ENCODE results near the gene SRRM5.

The SRRM5 gene

DNA sequence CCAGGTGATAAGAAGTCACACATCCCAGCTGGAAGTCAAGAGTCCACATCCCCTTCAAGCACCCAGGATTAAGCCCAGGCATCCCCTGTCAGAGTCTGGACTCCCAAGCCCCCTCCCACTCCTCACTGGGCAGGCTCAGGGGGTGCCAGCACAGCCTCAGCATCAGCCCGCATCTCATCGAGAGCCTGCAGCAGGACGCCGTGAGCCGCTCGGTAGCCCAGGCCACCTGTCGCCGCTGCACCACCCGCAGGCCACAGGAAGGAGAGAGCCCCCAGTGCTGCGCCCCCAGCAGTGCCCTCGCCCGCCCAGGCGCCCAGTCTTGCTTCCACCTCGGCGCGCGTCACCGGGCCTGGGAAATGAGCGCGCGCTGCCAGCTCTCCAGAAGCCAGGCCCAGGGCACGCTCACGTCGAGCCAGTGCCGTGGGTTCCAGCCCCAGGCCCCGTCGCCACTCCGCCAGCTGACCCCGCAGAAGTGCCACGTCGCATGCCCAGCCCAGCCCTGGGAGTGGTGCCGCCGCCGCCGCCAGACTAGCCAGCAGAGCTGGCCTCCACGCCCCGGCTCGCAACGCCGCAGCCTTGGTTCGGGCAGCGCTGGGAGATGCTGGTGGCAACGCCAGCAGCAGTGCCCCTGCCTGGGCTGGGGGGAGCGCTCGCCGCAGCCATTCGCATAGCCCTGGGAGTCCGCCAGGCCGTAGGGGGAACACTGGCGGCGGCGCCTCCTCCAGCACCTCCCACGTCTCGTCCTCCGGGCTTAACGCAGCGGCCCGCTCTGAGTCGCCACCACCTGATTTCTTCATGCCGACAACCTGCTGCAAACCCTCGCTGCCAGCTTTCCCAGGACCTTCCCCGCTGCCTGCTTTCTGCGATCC is 19.8 kb upstream of the SRRM5 start:
- Histone ChIP-seq H3K4me1 (ENCODE audit: control insufficient read depth in 1 of 2, insufficient read depth in 2 of 2, low read length in 2 of 2) (peaks cover 2 to 24% of the 10 kb centered on the region in 2 donors), H3K4me3 (ENCODE audit: low read depth in 1 of 2, low read length in 2 of 2) (no peak overlapping the region), H3K36me3 (ENCODE audit: control insufficient read depth in 1 of 2, insufficient read depth in 2 of 2, low read length in 2 of 2) (peaks cover 4 to 42% of the 10 kb centered on the region in 2 donors), H3K27ac (ENCODE audit: low read length) (no peak overlapping the region), H3K27me3 (ENCODE audit: low read depth, low read length) (no peaks in the 10 kb centered on the region), H3K9me3 (ENCODE audit: control insufficient read depth in 1 of 2, low read length in 2 of 2) (no peaks in the 10 kb centered on the region)

DNA sequence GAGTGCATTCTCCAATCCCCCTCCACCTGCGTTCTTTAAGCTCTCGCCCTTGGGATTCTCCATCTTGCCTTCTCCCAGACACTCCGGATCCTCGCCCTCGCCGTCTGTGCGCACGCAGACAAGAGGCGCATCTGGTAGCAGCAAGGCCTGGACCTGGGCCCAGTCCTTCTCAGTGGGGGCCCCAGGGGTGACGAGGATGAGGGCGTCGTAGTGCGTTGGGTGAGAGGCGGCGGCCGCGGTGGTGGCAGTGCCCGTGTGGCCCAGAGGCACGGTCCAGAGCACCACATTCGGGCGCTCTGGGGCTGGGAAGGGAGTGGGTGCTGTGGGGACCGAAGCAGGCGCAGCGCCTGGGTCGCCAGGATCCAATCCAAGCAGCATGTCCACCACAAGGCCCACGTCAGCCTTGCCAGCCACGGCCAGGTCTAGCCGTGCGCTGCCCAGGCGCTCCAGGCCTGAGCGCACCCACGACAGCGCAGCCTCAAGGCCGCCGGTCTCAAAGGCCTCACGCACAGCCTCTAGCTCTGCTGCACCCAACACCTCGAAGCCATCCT is 19.0 kb upstream of the SRRM5 start:
- H3K4me1 ChIP-seq (ENCODE audit: control insufficient read depth in 1 of 2, insufficient read depth in 2 of 2, low read length in 2 of 2): peaks cover 7 to 31% of the 10 kb centered on the region in 2 donors
- no peaks in the 10 kb centered on the region for H3K27me3 ChIP-seq (ENCODE audit: low read depth, low read length)
- no peak overlapping the region for H3K27ac ChIP-seq (ENCODE audit: low read length)
- no peak overlapping the region for H3K4me3 ChIP-seq (ENCODE audit: low read depth in 1 of 2, low read length in 2 of 2)
- no peaks in the 10 kb centered on the region for H3K9me3 ChIP-seq (ENCODE audit: control insufficient read depth in 1 of 2, low read length in 2 of 2)
- peaks cover 4 to 42% of the 10 kb centered on the region in 2 donors for H3K36me3 ChIP-seq (ENCODE audit: control insufficient read depth in 1 of 2, insufficient read depth in 2 of 2, low read length in 2 of 2)

DNA sequence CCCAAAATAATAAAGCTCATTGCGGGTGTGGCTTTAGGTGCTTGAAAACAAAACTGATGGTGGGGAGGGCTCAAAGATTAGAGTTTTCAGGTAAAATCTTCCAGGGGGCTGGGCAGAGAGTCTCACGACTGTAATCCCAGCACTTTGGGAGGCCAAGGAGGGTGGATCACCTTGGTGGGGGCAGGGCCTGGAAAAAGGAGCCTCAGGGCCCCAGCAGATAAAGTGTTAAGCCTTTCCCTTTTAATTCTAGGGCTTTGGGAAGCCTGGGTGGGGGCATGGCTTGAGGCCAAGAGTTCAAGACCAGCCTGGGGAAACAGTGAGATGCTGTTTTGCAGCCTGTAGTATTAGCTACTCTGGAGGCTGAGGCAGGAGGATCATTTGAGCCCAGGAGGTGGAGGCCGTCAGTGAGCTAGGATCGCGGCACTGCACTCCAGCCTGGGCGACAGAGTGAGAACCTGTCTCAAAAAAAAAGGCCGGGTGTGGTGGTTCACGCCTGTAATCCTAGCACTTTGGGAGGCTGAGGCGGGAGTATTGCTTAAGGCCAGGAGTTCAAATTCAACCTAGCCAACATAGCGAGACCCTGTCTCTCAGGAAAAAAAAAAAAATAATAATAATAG is 17.7 kb upstream of the SRRM5 start:
- Histone ChIP-seq H3K36me3 (ENCODE audit: control insufficient read depth in 1 of 2, insufficient read depth in 2 of 2, low read length in 2 of 2) (peaks cover 6 to 48% of the 10 kb centered on the region in 2 donors), H3K4me3 (ENCODE audit: low read depth in 1 of 2, low read length in 2 of 2) (peak overlapping the region; percentile 78 to 88), H3K27ac (ENCODE audit: low read length) (no peak overlapping the region), H3K9me3 (ENCODE audit: control insufficient read depth in 1 of 2, low read length in 2 of 2) (no peaks in the 10 kb centered on the region), H3K27me3 (ENCODE audit: low read depth, low read length) (no peaks in the 10 kb centered on the region), H3K4me1 (ENCODE audit: control insufficient read depth in 1 of 2, insufficient read depth in 2 of 2, low read length in 2 of 2) (peaks cover 7 to 38% of the 10 kb centered on the region in 2 donors)

DNA sequence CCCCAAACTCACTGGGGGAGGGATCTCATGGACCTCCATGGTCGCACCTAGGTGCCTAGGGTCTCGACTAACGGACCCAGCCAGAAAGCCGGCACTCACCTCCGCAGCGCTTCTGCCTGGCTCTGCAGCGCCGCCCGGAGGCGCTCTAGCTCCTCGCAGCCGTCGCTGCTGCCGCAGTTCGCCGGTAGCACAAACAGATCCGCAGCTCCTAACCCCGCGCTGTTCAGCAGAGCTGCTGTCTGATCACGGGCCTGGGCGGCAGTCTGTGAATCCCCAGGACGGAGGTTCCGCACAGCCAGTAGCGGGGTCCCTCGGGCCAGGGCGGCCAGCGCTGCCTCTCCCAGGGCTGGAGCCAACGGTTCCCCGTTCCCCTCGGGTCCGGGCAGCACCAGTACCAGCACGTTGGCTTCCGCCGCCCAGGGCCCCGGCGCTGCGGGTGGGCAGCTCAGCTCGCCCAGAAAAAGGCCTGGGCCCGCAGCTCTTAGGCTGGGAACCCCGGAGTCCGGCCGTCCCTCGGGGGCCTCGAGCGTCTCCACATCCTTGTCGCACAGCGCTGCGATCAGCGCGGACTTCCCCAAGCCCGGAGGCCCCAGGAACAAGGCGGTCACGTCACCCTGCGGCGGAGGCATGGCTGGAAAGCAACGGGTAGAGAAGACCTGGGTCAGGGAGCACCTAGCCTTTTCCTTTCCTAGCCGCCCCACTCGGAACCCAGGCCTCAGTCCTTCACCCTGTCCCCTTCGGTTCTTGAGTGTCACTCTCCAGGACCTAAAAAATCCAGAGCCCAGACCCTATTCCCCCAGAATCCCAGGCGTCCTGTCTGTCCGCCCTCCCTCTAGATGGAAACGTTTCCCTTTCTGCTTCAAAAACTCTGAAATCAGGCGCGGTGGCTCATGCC is 16.9 kb upstream of the SRRM5 start:
- Histone ChIP-seq H3K27ac (ENCODE audit: low read length) (peak overlapping the region; percentile 98), H3K4me3 (ENCODE audit: low read depth in 1 of 2, low read length in 2 of 2) (peak overlapping the region; percentile 78 to 88), H3K36me3 (ENCODE audit: control insufficient read depth in 1 of 2, insufficient read depth in 2 of 2, low read length in 2 of 2) (peaks cover 12 to 53% of the 10 kb centered on the region in 2 donors), H3K9me3 (ENCODE audit: control insufficient read depth in 1 of 2, low read length in 2 of 2) (no peaks in the 10 kb centered on the region), H3K27me3 (ENCODE audit: low read depth, low read length) (no peaks in the 10 kb centered on the region), H3K4me1 (ENCODE audit: control insufficient read depth in 1 of 2, insufficient read depth in 2 of 2, low read length in 2 of 2) (peaks cover 7 to 38% of the 10 kb centered on the region in 2 donors)

DNA sequence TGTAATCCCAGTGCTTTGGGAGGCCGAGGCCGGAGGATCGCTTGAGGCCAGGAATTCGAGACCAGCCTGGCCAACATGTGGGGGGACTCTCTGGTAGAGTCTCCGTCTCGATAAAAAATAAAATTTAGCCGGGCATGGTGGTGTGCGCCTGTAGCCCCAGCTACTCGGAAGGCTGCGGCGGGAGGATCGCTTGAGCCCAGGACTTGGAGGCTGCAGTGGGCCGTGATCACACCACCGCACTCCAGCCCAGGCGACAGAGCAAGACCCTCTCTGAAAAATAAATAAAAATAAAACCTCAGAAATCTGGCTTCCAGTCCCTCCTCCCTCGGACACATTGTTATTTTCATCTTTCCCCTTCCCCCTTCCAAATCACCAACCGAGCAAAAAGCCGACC is 16.3 kb upstream of the SRRM5 start:
- Histone ChIP-seq H3K4me1 (ENCODE audit: control insufficient read depth in 1 of 2, insufficient read depth in 2 of 2, low read length in 2 of 2) (peaks cover 7 to 38% of the 10 kb centered on the region in 2 donors), H3K27me3 (ENCODE audit: low read depth, low read length) (no peaks in the 10 kb centered on the region), H3K9me3 (ENCODE audit: control insufficient read depth in 1 of 2, low read length in 2 of 2) (no peaks in the 10 kb centered on the region), H3K27ac (ENCODE audit: low read length) (peak overlapping the region; percentile 98), H3K4me3 (ENCODE audit: low read depth in 1 of 2, low read length in 2 of 2) (peak overlapping the region; percentile 78 to 88), H3K36me3 (ENCODE audit: control insufficient read depth in 1 of 2, insufficient read depth in 2 of 2, low read length in 2 of 2) (peaks cover 17 to 50% of the 10 kb centered on the region in 2 donors)

DNA sequence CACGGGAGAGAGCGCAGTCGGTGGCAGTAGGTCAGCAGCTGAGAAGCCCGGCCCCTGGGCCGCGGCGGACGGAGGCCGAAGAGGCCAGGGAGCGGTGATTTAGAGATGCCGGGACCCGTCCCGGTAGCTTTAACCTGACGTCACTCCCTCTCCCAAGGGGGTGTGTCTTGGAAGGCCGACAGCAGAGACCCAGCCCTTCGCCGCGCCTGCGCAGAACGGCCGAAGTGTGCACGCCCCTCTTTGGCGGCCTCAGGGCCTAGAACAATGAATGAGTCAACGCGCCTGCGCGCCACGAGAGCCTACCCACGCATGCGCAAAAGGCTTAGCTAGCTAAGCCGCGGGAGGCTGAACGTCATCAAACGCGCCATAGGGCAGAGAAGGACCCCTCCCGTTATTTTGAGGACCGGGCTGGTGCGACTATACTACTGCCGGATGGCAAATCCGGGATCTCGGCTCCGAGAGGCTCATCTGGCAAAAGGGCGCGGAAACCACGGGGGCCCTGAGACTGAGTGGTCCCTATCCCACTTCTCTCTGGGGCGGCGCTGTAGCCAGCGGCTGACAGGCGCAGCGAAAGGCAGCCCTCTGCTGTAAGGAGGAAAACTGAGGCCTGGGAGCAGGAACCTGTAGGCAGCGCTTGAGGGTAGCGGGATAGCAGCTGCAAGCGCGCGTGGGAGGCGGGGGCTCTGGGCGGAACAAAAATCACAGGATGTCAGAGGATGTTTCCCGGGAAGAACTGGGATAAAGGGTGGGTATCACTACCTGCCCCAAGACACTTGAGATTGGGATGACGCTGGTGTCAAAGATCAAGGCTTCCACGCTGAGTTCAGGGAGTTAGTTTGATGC is 15.7 kb upstream of the SRRM5 start, which contains the start of the genes IRGQ and ZNF576:
Gene IRGQ (minus strand): TSS at position 136 of the 843 bp plus-strand sequence. CDS start 796 bp downstream, outside the sequence.
Gene ZNF576 (plus strand): TSS at position 597 of the 843 bp plus-strand sequence. CDS start 514 bp downstream, outside the sequence.
- Histone ChIP-seq H3K4me1 (ENCODE audit: control insufficient read depth in 1 of 2, insufficient read depth in 2 of 2, low read length in 2 of 2) (peaks cover 7 to 38% of the 10 kb centered on the region in 2 donors), H3K27ac (ENCODE audit: low read length) (peak within 1 kb of the TSS; percentile 98), H3K36me3 (ENCODE audit: control insufficient read depth in 1 of 2, insufficient read depth in 2 of 2, low read length in 2 of 2) (peaks cover 17 to 47% of the 10 kb centered on the region in 2 donors), H3K9me3 (ENCODE audit: control insufficient read depth in 1 of 2, low read length in 2 of 2) (no peaks in the 10 kb centered on the region), H3K4me3 (ENCODE audit: low read depth in 1 of 2, low read length in 2 of 2) (peak within 1 kb of the TSS; percentile 88 to 99), H3K27me3 (ENCODE audit: low read depth, low read length) (no peaks in the 10 kb centered on the region)

DNA sequence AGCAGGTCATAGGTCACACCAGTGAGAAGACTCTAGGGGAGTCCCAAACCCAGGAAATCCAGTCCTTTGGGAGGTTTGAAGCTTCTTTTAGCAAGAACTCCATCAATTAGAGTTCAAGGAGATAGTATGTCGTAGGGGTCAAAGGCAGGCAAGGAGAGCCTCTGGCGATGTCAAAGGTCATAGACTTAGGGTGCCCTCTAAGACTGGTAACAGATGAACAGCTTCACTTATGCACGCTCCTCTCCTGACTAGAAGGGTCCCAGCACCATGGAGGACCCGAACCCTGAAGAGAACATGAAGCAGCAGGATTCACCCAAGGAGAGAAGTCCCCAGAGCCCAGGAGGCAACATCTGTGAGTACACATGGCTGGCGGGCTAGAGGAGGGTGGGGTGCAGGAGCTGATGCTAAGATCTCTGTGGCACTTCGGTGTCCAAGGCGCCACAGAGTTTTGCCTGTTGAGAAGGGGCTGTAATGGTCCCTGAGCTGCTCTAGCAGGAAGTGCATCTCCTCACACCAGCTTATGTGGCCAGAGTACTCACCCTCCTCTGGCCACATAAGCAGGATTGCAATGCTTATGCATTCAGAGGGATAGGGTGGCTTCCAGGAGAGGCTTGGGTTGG is 14.9 kb upstream of the SRRM5 start:
- Histone ChIP-seq H3K27me3 (ENCODE audit: low read depth, low read length) (no peaks in the 10 kb centered on the region), H3K27ac (ENCODE audit: low read length) (peak overlapping the region; percentile 98), H3K9me3 (ENCODE audit: control insufficient read depth in 1 of 2, low read length in 2 of 2) (no peaks in the 10 kb centered on the region), H3K36me3 (ENCODE audit: control insufficient read depth in 1 of 2, insufficient read depth in 2 of 2, low read length in 2 of 2) (peaks cover 17 to 47% of the 10 kb centered on the region in 2 donors), H3K4me1 (ENCODE audit: control insufficient read depth in 1 of 2, insufficient read depth in 2 of 2, low read length in 2 of 2) (peaks cover 7 to 38% of the 10 kb centered on the region in 2 donors), H3K4me3 (ENCODE audit: low read depth in 1 of 2, low read length in 2 of 2) (peak overlapping the region; percentile 88 to 99)

DNA sequence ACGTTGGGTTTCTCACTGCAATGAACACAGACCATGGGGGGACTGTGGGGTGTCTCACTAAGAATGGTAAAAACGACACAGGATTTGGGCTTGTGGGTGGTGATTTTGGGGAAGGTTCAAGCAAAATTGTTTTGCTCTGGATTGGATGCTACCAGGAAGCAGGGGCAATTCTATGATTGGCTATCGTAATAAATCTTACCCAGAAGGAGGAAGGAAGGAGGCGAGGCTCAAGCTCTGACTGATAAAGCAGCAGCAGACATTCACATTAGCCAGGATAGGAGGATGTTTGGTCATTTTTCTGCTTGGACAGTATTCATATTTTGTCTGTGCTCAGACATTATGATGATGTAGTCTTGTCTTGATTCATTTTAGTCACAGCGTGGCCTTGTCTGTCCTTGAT is 14.0 kb upstream of the SRRM5 start:
- H3K9me3 ChIP-seq (ENCODE audit: control insufficient read depth in 1 of 2, low read length in 2 of 2): no peaks in the 10 kb centered on the region
- peaks cover 7 to 38% of the 10 kb centered on the region in 2 donors for H3K4me1 ChIP-seq (ENCODE audit: control insufficient read depth in 1 of 2, insufficient read depth in 2 of 2, low read length in 2 of 2)
- H3K36me3 ChIP-seq (ENCODE audit: control insufficient read depth in 1 of 2, insufficient read depth in 2 of 2, low read length in 2 of 2): peaks cover 13 to 38% of the 10 kb centered on the region in 2 donors
- H3K4me3 ChIP-seq (ENCODE audit: low read depth in 1 of 2, low read length in 2 of 2): peak overlapping the region; percentile 88 to 99
- no peaks in the 10 kb centered on the region for H3K27me3 ChIP-seq (ENCODE audit: low read depth, low read length)
- no peak overlapping the region for H3K27ac ChIP-seq (ENCODE audit: low read length)

DNA sequence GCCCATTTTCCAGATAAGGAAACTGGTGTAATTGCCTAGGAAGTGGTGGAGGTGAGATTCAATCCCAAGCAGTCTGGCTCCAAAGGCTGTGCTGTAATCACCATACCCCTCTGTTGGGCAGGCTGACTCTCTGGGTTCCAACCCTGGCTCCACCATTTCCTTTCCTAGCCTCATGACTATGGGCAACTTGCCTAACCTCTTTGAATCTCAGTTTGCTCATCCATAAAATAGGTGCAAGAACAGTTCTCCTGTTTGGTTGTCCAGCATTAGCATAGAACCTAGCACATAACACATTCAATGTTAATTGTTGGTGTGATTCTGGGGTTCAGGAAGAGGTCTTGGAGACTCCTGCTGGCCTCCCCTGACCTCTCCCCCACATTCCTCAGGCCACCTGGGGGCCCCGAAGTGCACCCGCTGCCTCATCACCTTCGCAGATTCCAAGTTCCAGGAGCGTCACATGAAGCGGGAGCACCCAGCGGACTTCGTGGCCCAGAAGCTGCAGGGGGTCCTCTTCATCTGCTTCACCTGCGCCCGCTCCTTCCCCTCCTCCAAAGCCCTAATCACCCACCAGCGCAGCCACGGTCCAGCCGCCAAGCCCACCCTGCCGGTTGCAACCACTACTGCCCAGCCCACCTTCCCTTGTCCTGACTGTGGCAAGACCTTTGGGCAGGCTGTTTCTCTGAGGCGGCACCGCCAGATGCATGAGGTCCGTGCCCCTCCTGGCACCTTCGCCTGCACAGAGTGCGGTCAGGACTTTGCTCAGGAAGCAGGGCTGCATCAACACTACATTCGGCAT is 13.2 kb upstream of the SRRM5 start:
- H3K4me1 ChIP-seq (ENCODE audit: control insufficient read depth in 1 of 2, insufficient read depth in 2 of 2, low read length in 2 of 2): peaks cover 7 to 33% of the 10 kb centered on the region in 2 donors
- no peaks in the 10 kb centered on the region for H3K9me3 ChIP-seq (ENCODE audit: control insufficient read depth in 1 of 2, low read length in 2 of 2)
- H3K27me3 ChIP-seq (ENCODE audit: low read depth, low read length): no peaks in the 10 kb centered on the region
- H3K27ac ChIP-seq (ENCODE audit: low read length): no peak overlapping the region
- H3K4me3 ChIP-seq (ENCODE audit: low read depth in 1 of 2, low read length in 2 of 2): no peak overlapping the region
- H3K36me3 ChIP-seq (ENCODE audit: control insufficient read depth in 1 of 2, insufficient read depth in 2 of 2, low read length in 2 of 2): peaks cover 13 to 32% of the 10 kb centered on the region in 2 donors

Data from muscle layer of duodenum (tissue), 2 donors.